HG02885 (cell line): ENCODE results near the gene LIMK2.
"Not testable (repeated sequence)": the region's sequence is repeated elsewhere in the genome, so short reads cannot be mapped to it uniquely, and the experiment has no call there.

ENCODE experiments used
- ATAC-seq: cut with Tn5 transposase; IDR thresholded peaks from one replicate; pipeline ENCODE4 v1.9.1; 2021; ENCODE audit warnings: mild to moderate bottlenecking; ENCODE audit not compliant: unreplicated experiment, poor library complexity

Gene LIMK2

DNA sequence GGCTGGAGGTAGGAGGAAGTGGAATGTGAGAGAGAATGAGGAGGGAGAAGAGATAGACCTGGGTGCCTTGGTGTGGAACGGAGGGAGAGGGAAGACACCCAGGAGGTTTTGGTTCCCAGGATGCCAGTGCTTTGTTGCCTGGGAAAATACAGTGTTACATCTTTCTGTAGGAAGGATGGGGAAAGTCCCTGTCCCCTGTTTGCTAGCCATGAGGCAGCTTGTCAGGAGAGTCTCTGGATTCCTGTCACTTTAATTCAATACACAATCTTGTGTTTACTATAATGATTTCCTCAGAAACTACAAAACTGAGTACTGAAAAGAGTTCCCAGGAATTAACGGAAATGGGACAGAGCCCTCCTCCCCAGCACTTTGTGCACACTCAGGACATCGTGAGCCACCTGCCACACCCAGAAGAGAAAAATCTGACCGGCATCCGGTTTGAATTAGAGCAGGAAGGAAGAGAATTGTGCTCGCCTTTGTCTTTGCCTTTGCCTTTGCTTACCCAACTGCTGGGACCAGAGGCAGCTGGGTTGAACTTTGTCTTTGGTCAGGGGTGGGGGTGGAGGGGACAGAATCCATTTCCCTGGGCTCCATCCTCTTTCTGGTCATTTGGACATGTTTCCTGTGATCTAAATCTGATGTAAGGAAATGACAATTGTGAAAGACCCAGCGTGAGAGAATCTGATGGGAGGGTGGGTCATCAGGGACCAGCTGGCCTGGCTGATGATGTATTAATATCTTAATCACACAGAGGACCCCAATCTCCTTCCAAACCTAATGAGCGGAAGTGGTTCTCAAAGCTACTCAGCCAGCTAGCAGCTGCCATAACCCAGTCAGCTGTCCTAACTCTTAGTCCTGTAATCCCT lies 1.3 kb upstream of the LIMK2 start:
- ATAC-seq = no peak

DNA sequence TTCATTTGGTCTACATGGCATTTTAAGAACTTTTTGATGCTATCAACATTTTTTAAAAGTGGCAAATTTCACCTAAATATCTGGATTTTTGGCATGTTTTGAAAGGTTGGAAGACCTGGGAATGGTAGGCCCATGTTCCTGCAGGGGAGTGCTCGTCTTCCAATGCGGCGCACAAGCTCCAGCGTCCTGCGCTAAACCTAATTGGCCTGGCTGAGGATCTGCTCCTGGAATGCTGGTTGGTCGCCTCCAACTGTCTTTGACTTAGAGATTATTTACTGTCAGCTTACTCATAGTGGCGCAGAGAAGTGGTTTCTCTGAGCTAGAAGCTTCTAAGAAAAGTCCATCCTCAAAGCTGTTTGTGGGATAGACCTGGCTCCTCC lies 626 bp upstream of the LIMK2 start:
- no peak for ATAC-seq

DNA sequence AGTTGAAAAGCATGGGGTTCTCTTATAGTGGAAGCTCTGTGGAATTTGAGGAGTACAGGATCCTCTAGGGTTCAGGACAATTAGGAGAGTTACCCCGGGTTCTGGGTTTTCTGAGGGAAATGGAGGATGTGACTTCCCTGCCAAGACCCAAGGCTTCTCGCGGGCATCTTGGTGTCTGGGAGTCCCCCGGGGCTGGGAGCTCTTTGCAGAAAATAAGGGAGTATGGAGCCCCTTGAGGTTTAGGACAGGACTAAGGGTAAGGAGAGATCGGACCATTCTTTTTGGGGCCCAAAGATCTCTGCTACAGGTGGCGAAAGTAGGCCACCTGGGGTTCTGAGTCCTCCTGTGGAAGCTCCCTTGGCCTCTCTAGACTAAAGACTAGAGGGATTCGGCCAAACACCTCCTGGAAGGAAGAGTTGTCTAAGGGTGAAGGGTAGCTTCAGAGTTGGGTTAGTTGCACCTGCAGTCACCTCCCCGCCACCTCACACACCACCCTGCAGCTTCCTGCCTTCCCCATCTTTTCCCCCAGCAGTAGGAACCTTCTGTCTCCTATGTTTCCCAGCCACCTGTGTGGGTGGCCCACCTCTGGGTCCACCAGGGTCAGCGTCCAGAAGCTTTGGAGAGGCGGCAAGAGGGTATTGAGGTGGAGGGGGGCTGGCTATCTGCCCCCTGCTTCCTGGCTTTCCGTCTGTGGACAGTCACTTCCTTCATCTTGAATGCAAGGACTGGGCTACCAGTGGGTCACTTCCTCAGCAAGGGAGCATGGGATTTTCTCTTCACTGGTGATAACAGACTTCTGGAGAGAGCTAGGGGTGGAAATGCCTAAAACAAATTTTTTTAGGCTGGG lies 908 bp downstream of the LIMK2 start:
- no peak for ATAC-seq

DNA sequence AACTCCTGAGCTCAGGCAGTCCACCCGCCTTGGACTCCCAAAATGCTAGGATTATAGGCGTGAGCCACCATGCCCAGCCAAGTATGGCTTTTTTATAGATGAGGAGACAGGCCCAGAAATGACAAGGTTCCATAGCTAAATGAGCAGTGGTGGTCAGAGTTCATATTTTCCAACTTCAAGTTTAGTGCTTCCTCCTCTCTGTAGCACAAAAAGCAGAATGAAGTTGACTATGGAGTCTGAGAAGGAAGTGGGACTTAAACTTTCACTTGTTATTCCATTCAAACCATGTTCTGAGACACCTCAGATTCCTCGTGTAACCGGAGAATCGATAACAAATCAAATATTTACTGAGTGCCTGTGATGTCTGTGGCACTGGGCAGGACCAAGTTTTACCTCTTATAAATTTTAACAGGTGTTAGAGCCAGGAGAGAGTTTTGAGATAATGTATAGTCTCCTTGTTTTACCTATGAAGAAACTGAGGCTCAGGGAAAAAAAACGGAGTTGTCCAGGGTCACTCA lies 3.0 kb downstream of the LIMK2 start:
- ATAC-seq = no peak

DNA sequence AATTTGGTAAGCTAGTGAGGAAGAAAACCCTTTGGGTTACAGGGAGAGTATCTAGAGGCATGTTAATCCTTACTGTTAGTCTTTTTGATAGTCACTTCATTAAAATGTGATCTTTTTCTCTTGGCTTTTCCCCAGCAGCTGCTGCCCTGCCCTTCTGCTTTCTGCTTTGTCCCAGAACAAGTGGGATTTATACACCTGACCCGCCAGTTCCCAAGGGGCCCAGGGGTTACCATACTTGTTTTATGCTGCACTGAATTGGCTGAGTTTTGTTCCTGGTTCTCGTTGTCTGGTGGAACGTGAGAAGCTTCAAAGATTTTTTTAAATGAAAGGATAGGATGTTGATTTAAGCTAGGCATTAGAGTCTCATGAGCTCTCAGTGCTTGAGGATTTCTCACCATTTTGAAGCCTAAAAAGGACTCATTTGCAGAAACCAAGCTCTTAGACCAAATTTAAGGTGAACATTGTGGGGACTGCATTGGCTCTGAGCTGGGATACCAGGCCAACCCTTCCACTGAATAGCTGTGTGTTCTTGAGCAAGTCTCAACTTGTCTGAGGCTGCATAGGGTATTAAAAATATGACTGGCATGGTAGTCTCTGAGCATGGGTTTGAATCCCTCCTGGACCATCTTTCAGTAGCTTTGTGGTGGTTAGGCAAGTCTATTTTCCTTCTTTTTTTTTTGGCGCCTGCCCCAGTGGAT lies 6.6 kb downstream of the LIMK2 start:
- ATAC-seq = no peak

DNA sequence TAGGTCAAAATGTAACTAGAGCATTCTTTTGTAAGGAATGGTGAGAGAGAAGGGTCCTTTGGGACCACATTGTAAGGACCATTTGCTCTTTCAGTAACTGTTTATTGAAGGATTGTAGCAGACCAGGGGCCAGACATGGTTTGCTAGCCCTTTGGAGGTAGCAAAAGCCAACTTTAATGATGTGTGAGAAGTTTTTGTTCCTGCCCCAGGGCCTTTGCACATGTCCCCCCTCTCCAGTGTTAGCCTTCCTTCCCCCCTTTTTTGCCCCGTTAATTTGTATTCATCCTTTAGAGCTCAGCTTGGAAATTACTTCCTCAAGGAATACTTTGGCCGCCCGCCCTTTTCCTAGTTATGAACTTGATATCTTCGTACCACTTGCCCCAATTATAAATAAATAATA lies 9.0 kb downstream of the LIMK2 start:
- no peak for ATAC-seq

DNA sequence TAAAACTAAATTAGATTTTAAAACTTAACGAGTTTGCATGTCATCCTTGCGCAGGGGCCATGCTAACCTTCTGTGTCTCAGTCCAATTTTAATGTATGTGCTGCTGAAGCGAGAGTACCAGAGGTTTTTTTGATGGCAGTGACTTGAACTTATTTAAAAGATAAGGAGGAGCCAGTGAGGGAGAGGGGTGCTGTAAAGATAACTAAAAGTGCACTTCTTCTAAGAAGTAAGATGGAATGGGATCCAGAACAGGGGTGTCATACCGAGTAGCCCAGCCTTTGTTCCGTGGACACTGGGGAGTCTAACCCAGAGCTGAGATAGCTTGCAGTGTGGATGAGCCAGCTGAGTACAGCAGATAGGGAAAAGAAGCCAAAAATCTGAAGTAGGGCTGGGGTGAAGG lies 10.6 kb downstream of the LIMK2 start:
- no peak for ATAC-seq

DNA sequence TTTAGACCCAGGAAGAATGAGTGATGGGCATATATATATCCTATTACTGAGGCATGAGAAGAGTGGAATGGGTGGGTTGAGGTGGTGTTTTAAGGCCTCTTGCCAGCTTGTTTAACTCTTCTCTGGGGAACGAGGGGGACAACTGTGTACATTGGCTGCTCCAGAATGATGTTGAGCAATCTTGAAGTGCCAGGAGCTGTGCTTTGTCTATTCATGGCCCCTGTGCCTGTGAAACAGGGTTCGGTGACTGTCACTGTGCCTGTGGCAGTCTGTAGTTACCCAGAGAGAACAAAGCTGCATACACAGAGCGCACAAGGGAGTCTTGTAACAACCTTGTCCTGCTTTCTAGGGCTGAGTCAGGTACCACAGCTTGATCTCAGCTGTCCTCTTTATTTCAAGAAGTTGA lies 11.7 kb downstream of the LIMK2 start:
- no peak for ATAC-seq

DNA sequence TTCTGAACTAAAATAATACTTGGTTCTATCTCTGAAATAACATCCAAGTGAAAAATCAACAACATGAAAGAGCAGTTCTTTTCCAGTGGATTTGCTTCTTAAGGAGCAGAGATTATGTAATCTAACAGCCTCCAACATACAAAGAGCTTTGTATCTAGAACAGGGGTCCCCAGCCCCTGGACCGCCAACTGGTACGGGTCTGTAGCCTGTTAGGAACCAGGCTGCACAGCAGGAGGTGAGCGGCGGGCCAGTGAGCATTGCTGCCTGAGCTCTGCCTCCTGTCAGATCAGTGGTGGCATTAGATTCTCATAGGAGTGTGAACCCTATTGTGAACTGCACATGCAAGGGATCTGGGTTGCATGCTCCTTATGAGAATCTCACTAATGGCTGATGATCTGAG lies 12.6 kb downstream of the LIMK2 start:
- ATAC-seq = not testable (repeated sequence)

DNA sequence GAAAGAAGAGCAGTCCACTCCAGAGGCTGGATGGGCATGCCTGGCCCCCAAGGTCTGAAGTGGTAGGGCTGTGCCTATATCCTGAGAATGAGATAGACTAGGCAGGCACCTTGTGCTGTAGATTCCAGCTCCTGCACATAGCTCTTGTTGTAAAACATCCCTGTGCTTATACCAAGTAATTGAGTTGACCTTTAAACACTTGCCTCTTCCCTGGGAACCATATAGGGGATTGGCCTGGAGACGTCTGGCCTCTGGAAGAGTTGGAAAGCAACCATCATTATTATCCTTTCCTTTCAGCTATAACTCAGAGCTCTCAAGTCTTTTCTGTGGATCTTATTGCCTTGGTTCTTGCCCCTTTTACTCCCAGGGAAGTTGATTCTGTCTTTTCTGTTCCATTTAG lies 15.1 kb downstream of the LIMK2 start:
- ATAC-seq = no peak

DNA sequence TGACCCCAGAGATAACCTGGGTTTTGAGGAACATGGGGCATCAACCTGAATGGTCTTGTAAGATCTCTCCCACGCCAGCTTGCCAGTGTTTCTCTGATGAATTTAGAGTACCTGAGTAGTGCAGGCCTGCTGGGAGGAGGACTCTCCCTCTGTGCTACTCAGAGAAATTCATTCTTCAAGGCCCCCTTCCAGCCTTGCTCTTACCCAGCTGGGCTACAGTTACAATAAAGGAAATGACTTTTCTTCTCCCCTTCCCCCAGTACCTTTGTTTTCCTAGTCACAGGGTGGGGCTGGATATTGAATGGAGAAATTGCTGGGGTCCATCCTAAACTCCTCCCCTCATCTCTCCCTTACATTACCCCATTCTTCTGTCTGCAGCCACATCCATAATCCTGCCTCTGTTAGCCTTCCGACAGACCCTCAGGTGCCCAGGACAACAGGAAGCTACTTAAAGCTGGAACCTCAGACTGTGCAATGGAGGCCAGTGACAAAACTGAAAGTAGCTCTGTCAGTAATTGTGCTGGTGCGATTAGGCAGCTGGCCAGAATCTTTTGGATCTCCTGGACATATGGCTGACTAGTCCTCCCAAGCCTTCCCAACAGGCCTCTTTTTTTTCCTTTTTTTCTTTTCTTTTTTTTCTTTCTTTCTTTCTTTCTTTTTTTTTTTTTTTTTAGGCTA lies 17.4 kb downstream of the LIMK2 start:
- no peak for ATAC-seq

DNA sequence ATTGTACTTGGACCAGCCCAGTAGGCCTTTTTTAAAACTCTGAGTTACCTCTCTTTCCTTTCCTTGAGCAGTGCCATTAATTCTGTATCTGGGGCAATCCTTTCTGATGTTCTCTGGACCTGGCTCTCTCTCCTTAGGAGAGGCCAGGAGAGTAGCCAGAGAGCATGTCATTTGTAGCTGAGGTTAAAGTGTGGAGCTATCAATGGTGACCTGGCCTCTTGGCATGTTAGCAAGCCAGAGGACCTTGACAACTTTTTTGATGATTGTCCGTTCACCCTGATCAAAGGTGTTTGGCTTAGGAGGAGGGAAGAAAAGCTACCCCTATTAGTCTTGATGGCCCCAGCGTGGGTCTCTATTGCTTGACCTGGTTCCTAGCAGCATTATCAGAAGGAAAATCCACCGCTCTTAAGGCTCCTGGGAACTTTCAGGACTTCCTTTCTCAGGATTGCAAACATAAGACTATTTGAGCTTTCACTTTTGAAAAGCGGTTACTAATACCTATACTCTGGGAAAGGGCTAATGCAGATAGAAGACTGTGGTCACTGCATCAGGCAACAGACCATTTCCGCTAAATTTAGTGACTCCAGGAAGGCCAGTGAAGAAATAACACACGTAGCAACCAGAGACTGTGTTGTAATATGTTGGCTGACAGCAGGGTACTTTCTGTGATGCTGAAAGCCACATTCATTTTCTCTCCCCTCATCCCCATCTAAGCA lies 18.2 kb downstream of the LIMK2 start:
- no peak for ATAC-seq

DNA sequence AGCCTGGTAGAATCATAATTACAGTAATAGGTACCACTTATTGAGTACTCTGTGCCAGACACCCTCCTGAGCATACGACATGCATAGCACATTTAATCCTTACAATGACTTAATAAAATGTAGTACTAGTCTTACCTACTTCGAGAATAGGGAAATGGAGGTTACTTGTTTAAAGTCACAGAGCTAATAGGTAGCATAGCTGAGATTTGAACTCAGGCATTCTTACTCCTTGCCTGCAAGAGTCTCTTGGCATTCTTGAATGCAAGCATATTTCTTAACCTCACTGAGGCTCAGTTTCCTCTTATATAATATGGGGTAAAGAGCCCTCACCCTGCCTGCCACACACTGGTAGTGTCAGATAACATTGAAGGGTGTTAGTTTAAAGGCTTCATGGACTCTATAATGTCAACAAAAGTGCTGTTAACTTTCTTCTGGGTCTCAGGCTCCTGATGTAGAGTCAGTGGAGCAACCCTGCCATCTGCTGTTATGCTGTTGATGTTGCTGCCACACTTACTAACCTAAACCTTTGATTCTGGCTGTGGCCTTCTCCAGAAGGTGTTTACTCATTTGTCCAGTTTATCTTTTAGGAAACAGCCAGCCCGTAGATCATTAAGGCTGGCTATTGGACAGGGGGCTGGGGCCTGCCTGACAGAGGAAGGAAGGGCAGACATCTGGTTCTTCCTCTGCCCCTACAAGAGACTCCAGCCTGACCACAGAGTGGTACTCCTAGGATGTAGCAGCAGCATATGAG lies 18.9 kb downstream of the LIMK2 start:
- no peak for ATAC-seq

DNA sequence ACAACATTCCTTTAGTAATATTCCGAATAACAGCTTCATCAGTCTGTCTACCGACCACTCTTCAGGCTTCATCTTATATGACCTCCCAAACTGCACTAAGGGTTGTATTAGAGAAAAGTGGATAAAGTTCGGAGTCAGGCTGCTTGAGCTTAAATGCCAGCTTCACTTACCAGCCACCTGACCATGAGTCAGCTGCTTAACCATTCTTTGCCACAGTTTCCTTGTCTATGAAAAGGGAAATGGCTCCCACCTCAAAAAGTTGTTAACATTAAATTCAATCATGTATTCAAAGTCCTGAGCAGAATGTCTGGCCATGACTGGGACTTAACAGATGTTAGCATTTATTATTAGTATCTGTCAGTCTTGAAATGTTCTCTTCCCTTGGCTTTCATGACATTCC lies 20.9 kb downstream of the LIMK2 start:
- no peak for ATAC-seq

DNA sequence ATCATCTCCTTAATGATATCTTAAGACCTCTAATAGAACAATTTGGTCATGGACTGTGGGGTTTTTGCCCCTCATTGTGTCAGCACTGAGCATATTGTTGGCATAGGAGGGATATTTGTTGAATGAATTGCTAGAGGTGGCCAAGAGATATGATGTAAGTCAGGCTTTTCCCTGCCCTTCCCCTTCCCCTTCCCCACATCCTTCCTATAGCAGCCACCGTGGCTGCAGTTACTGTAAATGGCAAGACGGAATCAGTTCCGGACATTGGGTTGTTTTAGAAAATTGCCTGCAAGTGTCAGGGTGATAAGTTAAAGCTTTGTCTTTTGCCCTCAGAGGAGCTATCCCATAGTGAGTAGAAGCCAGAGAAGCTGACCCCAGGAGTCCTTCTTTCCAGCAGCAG lies 23.0 kb downstream of the LIMK2 start:
- ATAC-seq = no peak

DNA sequence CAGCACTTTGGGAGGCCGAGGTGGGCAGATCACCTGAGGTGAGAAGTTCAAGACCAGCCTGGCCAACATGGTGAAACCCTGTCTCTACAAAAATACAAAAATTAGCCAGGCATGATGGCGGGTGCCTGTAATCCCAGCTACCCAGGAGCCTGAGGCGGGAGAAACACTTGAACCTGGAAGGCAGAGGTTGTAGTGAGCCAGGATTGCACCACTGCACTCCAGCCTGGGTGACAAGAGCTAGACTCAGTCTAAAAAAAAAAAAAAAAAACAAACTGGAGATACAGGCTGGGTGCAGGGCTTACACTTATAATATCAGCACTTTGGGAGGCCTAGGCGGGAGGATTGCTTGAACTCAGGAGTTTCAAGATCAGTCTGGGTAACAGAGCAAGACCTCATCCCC lies 23.9 kb downstream of the LIMK2 start:
- ATAC-seq = not testable (repeated sequence)

DNA sequence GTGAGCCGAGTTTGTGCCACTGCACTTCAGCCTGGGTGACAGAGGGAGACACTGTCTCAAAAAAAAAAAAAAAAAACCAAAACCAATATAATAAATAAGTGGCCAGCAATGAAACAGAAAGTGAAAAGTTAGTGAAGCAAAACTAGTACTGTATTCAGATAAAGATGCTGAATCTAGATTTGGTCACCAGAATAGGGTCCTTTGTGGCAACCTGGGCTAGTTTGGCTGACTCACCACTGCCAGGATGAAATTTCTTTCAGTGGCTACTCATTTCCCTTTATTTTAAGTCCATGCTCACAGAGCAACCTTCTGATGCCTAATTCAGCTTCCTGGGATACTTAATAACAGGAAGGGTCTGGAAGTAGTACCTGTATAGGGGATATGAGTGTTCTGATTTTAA lies 26.0 kb downstream of the LIMK2 start:
- no peak for ATAC-seq

DNA sequence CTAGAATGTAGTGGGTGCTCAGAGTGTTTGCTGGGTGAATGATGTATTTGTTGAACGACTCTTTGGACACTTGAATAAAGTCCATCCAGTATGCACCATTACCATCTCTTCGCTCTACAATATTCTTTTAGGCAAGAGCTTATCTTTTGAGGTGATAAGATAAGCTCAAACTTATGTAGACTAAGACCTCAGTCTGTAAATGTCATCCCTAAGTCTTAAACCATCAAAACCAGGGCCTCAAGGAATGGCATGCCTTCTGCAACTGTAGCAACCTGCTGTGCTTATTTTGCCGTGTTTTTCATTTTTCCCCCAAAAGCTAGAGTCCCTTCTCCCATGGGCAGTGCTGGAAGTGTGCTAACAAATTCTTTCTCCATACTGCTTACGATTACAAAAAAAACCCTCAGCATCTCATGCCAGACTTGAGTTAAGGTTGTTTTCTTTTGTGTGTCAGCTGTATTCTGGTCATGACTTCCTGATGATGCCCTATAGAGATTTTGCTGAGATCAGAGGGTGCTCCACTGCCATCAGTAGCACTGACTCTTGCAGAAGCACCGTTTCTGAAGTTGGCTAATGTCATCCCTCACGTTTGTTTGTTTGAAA lies 27.8 kb downstream of the LIMK2 start:
- ATAC-seq = no peak

DNA sequence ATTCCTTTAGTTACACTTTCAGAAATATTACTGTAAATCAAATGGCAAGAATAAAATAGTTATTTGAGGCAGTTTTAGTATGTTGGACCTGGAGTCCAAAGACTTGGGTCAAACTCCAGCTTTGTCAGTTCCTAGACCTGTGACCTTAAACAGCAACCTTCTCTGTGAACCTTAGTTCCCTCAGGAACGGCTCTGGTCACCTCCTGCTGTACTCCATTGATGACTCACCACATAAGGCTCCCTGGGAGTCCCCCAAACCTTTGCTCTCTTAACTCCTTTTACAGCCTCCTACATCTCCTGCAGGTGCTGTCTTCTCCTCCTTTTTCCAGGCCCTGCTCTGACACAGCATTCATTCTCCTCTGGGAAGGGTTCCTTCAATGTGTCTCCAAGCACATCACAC lies 29.1 kb downstream of the LIMK2 start:
- ATAC-seq = no peak
